ENCODE results near the gene FAM3B. TPM values are rescaled to one million over a fixed set of nuclear protein-coding genes. Genes with fewer than 3 reads are reported as not detected.

Gene FAM3B
- total RNA-seq, 1 experiment from 2014 or later = 59.5 TPM

DNA sequence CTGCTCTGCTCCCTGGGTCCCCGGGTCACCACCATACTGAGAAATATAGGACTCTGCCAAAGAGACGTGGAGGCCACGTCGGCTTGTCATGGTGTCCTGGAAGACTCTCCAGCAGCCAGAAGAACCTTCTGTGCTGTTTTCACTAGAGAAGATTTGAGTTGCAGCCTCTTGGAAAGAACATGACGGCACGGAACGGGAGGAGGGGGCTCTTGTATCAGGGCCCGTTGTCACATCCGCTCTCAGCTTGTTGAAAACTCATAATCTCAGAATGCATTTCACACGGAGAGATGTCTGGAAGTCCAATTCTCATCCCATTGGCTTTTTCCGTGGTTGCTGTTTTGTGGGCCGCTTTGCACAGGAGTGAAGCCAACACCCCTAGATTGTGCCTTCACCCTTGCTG lies 39.4 kb upstream of the FAM3B start:
- H3K4me1 ChIP-seq = no peaks in the 10 kb centered on the region
- H3K36me3 ChIP-seq (ENCODE audit: control insufficient read depth, insufficient read depth, low read length) = no peaks in the 10 kb centered on the region
- DNase-seq = no peak
- ChIA-PET CTCF (no interaction called here), POLR2A (no interaction called here)
- Mint-ChIP-seq H3K4me3 (ENCODE audit: unreplicated experiment) (no peak overlapping the region), H3K4me1 (ENCODE audit: low read depth, unreplicated experiment) (no peaks in the 10 kb centered on the region), H3K36me3 (ENCODE audit: insufficient read depth, unreplicated experiment) (no peaks in the 10 kb centered on the region), H3K27me3 (ENCODE audit: insufficient read depth, unreplicated experiment) (peaks cover 5% of the 10 kb centered on the region), H3K27ac (ENCODE audit: unreplicated experiment) (no peak overlapping the region), H3K9me3 (ENCODE audit: unreplicated experiment) (peaks cover 14% of the 10 kb centered on the region)
- intact Hi-C loops (cut with micrococcal nuclease; ENCODE audit: unreplicated experiment) = no loop called here
- TF ChIP-seq, protein P1, sequence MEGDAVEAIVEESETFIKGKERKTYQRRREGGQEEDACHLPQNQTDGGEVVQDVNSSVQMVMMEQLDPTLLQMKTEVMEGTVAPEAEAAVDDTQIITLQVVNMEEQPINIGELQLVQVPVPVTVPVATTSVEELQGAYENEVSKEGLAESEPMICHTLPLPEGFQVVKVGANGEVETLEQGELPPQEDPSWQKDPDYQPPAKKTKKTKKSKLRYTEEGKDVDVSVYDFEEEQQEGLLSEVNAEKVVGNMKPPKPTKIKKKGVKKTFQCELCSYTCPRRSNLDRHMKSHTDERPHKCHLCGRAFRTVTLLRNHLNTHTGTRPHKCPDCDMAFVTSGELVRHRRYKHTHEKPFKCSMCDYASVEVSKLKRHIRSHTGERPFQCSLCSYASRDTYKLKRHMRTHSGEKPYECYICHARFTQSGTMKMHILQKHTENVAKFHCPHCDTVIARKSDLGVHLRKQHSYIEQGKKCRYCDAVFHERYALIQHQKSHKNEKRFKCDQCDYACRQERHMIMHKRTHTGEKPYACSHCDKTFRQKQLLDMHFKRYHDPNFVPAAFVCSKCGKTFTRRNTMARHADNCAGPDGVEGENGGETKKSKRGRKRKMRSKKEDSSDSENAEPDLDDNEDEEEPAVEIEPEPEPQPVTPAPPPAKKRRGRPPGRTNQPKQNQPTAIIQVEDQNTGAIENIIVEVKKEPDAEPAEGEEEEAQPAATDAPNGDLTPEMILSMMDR (IDR thresholded peaks at IDR 0.05; ENCODE audit: insufficient read depth in 1 of 2, low read depth in 1 of 2, low read length in 1 of 2, severe bottlenecking in 1 of 2, unreplicated experiment in 1 of 2) = no peak
- BruUV-seq (replicated peaks) = no TSS peak
- H3K27me3 ChIP-seq (replicated peaks; ENCODE audit: control insufficient read depth, insufficient read depth, low read length) = no peaks in the 10 kb centered on the region
- no peak overlapping the region for H3K4me3 ChIP-seq (ENCODE audit: low read depth, low read length)
- H3K9me3 ChIP-seq = peaks cover 3% of the 10 kb centered on the region; the same call in 1 of the 2 replicates

DNA sequence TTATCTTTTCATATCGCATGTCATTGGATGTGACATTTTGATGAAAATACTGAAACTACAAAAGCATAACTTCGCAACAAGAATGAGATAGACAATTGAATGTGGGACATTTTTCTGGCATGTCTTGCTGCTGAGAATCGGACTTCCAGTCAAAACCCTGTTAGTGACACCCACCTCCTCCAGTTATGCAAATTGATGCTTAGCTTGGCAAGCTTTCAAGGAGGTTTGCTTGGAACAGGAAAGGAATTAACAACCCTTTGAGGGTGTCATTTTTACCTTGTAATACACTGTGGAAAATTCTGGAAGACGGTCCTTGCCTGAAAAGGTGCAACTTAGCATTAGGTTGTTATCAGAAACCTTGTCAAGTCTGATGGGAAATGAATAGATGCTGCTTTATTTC lies 38.8 kb upstream of the FAM3B start:
- peaks cover 2% of the 10 kb centered on the region for H3K27me3 Mint-ChIP-seq (ENCODE audit: insufficient read depth, unreplicated experiment)
- no TSS peak for BruUV-seq (replicated peaks)
- Histone ChIP-seq H3K36me3 (ENCODE audit: control insufficient read depth, insufficient read depth, low read length) (no peaks in the 10 kb centered on the region), H3K9me3 (no peaks in the 10 kb centered on the region), H3K27me3 (replicated peaks; ENCODE audit: control insufficient read depth, insufficient read depth, low read length) (no peaks in the 10 kb centered on the region), H3K4me1 (no peaks in the 10 kb centered on the region), H3K4me3 (ENCODE audit: low read depth, low read length) (no peak overlapping the region)
- TF ChIP-seq, protein P1 (IDR thresholded peaks at IDR 0.05; ENCODE audit: insufficient read depth in 1 of 2, low read depth in 1 of 2, low read length in 1 of 2, severe bottlenecking in 1 of 2, unreplicated experiment in 1 of 2) = no peak
- no peak overlapping the region for H3K27ac Mint-ChIP-seq (ENCODE audit: unreplicated experiment)
- ChIA-PET POLR2A (no interaction called here), CTCF (no interaction called here)
- intact Hi-C loops (cut with micrococcal nuclease; ENCODE audit: unreplicated experiment) = no loop called here
- H3K9me3 Mint-ChIP-seq (ENCODE audit: unreplicated experiment) = peaks cover 7% of the 10 kb centered on the region
- no peaks in the 10 kb centered on the region for H3K4me1 Mint-ChIP-seq (ENCODE audit: low read depth, unreplicated experiment)
- H3K4me3 Mint-ChIP-seq (ENCODE audit: unreplicated experiment) = no peak overlapping the region
- no peak for DNase-seq
- no peaks in the 10 kb centered on the region for H3K36me3 Mint-ChIP-seq (ENCODE audit: insufficient read depth, unreplicated experiment)

DNA sequence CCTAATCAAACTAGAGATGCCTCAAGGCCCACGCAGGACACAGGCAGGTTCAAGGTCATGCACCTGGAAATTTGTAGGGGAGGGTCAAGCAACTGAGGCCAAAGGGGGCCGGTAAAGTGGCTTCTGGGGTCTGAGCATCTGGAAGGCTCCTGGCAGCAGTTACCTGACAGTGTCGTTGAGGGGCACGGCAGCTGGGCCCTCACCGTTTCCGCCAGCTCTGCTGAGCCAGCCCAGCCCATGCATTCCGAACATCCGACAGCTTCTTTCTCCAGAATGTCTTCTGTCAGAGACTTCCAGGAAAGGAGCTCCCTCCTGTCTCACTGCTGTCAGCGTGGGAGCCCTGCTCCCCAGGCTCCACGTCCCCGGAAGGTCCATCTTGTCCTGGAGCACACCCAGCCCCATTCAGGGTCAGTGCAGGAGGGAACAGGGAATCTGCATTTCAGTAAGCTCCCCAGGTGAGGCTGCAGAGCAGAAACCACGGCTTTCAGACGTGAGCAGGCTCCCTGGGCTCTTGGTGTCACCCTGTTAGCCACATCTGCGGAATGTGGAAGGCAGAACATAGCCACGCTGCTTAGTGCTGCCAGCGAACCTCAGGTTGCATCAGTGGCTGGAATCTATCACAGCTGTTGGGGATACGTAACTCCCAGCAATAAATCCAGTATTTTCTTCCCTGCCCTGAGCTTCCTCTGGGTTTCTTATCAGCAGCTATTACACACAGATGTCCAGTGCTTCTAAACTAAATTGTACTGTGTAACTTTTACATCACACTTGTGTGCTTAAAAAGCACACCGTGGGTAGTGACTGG lies 36.3 kb upstream of the FAM3B start:
- intact Hi-C loops (cut with micrococcal nuclease; ENCODE audit: unreplicated experiment) = loop anchor here (5.0 kb wide), 1 partner anchor 332 kb away; no protein-coding TSS in a partner anchor
- Mint-ChIP-seq H3K4me3 (ENCODE audit: unreplicated experiment) (no peak overlapping the region), H3K27me3 (ENCODE audit: insufficient read depth, unreplicated experiment) (peaks cover 4% of the 10 kb centered on the region), H3K4me1 (ENCODE audit: low read depth, unreplicated experiment) (no peaks in the 10 kb centered on the region), H3K36me3 (ENCODE audit: insufficient read depth, unreplicated experiment) (no peaks in the 10 kb centered on the region), H3K9me3 (ENCODE audit: unreplicated experiment) (no peaks in the 10 kb centered on the region), H3K27ac (ENCODE audit: unreplicated experiment) (no peak overlapping the region)
- Histone ChIP-seq H3K9me3 (no peaks in the 10 kb centered on the region), H3K4me3 (ENCODE audit: low read depth, low read length) (no peak overlapping the region), H3K27me3 (replicated peaks; ENCODE audit: control insufficient read depth, insufficient read depth, low read length) (no peaks in the 10 kb centered on the region), H3K36me3 (ENCODE audit: control insufficient read depth, insufficient read depth, low read length) (no peaks in the 10 kb centered on the region), H3K4me1 (no peaks in the 10 kb centered on the region)
- ChIA-PET CTCF (interaction anchor here (0.6 to 1.2 kb wide), 2 partner anchors 19 to 1440 kb away, joined by 3 to 4 read pairs; no protein-coding TSS in a partner anchor), POLR2A (no interaction called here)
- DNase-seq = no peak
- TF ChIP-seq, protein P1 (IDR thresholded peaks at IDR 0.05; ENCODE audit: insufficient read depth in 1 of 2, low read depth in 1 of 2, low read length in 1 of 2, severe bottlenecking in 1 of 2, unreplicated experiment in 1 of 2) = no peak
- no TSS peak for BruUV-seq (replicated peaks)

Measured in Caco-2 (cell line).